GM21717 (cell line): Measurements from ENCODE around the gene MTHFD1L.
"Not testable (repeated sequence)": the region's sequence is repeated elsewhere in the genome, so short reads cannot be mapped to it uniquely, and the experiment has no call there.

Experiments
- ATAC-seq: cut with Tn5 transposase; IDR thresholded peaks from one replicate; pipeline ENCODE4 v1.9.1; 2021; ENCODE audit warnings: mild to moderate bottlenecking, moderate library complexity; ENCODE audit not compliant: unreplicated experiment

Gene MTHFD1L

DNA sequence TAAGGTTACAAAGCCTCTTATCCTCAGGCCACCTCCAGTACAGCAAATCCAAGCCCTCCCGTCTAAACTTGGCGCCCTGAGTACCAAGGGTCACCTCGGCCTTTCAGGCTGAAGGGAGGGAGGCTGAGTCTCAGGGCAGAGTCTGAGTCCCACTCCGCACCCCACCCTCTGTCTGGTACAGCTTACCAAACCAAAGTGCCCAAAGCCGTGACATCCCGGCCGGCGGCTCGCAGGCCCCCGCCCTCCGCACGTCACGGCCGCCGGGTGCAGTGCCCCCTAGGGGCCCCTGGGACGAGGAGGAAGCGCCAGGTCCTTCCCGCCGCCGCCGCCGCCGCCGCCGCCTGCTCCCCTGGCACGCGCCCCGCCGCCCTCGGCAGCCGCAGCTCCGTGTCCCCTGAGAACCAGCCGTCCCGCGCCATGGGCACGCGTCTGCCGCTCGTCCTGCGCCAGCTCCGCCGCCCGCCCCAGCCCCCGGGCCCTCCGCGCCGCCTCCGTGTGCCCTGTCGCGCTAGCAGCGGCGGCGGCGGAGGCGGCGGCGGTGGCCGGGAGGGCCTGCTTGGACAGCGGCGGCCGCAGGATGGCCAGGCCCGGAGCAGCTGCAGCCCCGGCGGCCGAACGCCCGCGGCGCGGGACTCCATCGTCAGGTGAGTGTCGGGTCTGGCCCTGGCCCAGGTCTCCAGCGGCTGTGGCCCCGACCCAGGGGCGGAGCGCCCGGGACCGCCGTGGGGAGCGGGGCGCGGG is at the start of gene MTHFD1L:
MTHFD1L (plus strand) TSS at position 297 of the 741 bp plus-strand sequence; CDS start at position 418, 121 bp downstream.
- peak; percentile 83 for ATAC-seq

DNA sequence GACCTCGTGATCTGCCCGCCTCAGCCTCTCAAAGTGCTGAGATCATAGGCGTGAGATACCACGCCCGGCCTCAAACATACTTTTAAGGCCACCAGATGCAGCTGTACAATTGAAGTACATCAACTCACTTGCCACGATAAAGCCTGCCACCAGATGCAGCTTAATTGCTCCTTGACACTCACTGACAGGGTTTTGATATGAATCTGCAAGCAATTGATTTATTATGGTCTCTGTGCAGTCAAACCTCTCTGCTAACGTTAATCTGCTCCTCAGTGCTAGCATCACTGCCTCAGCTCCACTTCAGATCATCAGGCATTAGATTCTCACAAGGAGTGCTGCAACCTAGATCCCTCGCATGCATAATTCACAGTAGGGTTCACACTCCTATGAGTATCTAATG is 48.9 kb upstream of the MTHFD1L start:
- not testable (repeated sequence) for ATAC-seq

DNA sequence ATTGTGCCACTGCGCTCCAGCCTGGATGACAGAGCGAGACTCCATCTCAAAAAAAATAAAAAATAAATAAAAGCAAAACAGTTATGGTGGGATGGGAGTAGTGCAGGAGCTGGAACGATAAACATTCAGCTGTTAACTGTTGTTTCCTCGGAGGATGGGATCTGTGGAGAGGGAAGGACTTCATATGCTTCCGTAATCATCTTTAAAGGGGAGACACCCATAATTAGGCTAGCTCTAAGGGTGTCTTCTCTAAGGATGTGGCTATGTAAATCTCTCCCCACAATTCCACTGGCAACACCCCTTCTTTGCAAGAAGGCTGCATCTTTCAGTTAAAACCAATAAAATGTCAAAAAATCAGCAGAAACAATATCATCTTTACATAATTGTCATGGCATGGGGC is 42.6 kb upstream of the MTHFD1L start:
- no peak for ATAC-seq

DNA sequence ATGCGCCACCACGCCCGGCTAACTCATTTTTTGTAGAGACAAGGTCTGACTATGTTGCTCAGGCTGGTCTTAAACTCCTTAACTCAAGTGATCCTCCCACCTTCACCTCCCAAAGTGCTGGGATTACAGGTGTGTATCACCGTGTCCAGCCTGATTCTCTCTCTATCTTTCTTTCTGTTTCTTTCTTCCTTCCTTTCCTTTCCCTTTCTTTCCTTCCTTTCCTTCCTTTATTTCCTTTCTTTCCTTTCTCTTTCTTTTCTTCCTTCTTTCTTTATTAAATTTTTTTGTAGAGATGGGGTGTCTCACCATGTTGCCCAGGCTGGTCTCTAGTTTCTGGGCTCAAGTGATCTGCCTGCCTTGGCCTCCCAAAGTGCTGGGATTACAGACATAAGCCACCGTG is 38.7 kb upstream of the MTHFD1L start:
- ATAC-seq, result no peak

DNA sequence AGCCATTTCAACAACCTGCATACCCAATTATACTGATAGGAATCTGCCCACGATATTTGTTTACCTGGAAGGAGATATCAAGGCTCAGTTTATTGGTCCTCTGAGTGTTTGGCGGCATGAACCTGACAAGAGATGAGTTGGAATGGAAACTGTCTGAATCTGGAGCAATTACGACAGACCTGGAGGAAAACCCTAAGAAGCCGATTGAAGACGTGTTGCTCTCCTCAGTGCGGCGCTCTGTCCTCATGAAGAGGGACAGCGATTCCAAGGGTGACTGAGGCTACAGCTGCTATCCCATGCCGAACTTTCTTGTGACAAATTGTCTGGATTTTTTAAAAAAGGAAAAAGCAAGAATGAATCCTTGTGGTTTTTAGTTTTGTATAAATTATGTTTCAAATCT is 37.4 kb upstream of the MTHFD1L start:
- ATAC-seq, result not testable (repeated sequence)

DNA sequence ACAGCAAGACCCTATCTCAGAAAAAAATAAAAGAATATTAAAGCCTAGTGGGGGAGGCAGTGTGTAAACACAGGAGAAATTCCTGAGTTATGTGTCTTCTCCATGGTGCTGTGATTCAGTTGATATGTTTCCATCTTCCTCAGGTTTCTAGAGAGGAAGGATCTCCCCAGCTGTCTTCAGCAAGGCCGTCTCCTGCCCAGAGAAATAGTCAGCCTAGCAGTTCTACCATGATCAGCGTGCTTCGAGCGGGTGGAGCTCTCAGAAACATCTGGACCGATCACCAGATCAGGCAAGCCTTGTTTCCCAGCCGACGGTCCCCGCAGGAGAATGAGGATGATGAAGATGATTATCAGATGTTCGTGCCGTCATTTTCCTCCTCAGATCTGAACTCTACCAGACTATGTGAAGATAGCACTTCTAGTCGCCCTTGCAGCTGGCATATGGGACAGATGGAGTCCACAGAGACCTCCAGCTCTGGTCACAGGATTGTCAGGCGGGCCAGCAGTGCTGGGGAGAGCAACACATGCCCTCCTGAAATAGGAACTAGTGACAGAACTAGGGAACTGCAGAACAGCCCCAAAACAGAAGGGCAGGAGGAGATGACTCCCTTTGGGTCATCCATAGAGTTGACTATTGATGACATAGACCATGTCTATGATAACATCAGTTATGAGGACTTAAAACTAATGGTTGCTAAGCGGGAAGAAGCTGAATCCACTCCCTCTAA is 34.9 kb upstream of the MTHFD1L start:
- no peak for ATAC-seq

DNA sequence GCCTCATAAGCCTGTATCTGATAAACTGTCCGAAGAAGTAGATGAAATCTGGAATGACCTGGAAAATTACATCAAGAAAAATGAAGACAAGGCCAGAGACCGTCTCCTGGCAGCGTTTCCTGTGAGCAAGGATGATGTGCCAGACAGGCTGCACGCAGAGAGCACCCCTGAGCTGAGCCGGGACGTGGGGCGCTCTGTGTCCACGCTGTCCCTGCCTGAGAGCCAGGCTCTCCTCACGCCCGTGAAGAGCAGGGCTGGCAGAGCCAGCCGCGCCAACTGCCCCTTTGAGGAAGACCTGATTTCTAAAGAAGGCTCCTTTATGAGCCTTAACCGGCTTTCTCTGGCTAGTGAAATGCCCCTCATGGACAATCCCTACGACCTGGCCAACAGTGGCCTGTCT is 33.9 kb upstream of the MTHFD1L start:
- ATAC-seq, result no peak

DNA sequence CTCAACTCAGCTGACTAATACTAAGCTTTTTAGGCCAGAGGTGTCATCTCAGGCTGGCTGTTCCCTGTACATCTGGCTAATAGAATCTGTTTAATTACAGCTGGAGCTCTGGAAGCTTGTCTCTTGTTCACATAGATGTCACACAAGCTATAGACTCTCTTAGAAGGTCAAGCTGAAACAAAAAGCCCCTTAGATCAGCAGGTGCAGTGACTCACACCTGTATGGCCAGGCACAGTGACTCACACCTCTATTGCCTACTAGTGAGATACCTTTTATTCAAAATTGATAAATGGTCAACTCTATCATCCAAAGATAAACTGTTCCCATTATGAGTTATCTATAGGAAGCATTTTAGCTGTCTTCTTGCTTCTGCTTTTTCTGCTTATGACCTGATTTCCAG is 29.9 kb upstream of the MTHFD1L start:
- no peak for ATAC-seq

DNA sequence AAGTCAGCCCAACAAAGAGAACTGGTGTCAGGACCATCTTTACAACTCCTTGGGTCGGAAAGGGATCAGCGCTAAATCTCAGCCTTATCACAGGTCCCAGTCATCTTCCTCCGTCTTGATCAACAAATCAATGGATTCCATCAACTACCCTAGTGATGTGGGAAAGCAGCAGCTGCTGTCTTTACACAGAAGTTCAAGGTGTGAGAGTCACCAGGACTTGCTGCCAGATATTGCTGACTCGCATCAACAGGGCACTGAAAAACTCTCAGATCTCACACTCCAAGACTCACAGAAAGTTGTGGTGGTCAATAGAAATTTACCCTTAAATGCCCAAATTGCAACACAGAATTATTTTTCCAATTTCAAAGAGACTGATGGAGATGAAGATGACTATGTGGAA is 25.3 kb upstream of the MTHFD1L start:
- no peak for ATAC-seq

DNA sequence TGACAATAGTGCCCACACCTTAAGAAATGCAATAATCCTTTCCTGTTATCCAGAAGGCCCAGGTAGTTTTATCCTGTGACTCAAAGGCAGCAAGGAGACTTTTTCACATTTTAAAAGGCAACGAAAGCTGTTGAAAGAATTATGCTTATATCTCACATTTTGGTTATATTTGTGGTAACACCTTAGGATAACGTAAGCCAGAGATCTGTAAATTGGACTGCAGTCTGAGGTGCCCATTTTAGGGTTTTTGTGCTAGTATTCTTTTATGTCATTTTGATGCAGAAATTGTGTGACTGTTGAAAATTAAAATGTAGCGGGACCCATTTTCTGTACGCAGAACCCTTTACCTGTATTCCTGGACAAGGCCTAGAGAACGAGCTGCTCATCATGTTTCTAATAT is 24.3 kb upstream of the MTHFD1L start:
- no peak for ATAC-seq

DNA sequence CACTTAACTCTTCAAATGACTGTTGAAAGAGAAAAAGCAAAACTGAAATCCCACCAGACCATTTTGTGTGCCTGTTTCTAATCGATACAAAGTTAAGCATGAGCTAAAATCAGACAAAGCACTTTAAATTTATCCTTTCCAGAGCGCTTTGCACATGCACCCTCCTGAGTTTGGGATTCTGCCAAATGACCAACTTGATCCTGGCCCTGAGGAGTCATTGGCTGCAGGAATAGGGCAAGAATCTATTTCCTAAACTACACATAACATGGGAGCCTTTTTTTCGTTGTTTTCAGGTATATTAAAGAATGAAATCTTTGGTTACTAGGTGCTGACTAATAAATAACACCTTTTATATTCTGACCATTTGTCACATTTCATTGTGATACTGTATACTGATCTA is 23.8 kb upstream of the MTHFD1L start:
- no peak for ATAC-seq

DNA sequence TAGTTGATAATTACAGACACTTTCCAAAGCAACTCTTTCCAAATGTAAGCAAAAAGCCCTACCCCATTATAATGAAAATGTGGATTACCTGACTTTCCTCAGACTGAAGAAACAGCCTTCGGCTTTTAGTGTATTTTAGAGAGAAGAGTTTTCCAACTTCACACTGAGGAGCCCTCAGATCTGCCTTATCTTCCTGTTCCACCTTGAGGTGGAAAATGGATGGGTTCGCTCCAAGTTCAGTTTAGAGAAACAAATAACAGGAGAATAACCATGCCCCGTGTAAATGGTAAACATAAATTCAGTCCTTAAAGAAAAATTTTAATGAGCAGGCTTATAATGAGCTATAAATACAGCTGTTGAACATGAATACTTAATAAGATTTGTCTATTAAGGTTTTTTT is 21.1 kb upstream of the MTHFD1L start:
- no peak for ATAC-seq

DNA sequence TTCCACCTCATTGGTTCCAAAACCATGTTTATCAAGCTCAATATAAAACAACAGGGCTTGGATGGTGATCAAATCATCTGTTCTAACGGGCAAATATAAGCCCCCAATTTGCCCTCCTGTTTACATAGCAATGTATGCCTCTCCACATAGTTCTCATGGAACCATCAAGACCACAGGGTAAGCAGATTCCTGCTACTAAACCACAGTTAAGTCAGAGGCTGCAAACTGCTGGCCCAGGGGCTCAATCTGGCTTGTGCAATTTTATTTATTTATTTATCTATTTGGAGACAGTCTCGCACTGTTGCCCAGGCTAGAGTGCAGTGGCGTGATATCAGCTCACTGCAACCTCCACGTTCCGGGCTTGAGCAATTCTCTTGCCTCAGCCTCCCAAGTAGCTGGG is 18.9 kb upstream of the MTHFD1L start:
- no peak for ATAC-seq

DNA sequence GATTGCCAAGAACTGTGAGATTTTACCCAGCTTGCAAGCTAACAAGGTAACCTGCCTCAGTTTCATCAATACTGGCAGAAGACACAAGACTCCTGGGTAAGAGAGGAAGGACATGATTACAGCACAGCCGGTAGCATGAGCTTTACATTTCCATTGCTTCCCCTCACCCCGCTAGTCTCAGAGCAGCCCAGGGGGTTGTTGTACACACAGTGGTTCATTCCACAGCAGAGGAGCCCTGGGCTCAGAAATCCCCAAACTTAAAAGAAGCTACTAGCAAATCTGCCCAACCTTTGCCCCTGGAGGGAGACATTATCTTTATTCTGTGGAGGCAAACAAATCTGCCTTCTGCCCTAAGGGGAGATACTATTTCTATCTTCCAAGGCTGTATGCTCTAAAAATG is 17.1 kb upstream of the MTHFD1L start:
- no peak for ATAC-seq

DNA sequence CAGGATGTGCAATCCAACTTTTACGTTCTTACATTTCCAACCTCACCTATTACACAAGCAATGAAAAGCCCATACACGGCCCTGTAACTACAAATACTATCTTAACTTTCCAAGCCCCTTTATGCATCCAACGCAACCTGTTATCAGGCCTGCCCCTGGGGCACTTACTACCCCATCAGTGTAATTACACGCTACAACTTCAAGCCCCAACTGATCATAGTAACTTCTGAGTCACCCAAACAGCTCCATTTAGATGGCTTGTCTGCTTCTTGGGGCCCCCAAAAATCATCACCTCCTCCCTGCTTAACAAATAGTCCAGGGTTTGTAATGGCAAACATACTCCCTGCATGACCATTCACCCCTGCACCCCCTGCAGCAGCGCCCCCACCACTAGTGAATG is 11.1 kb upstream of the MTHFD1L start:
- ATAC-seq, result not testable (repeated sequence)

DNA sequence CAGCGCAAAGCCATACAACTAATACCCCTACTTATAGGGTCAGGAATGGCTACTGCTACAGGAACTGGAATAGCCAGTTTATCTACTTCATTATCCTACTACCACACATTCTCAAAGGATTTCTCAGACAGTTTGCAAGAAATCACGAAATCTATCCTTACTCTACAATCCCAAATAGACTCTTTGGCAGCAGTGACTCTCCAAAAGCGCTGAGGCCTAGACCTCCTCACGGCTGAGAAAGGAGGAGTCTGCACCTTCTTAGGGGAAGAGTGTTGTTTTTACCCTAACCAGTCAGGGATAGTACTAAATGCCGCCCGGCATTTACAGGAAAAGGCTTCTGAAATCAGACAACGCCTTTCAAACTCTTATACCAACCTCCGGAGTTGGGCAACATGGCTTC is 10.3 kb upstream of the MTHFD1L start:
- ATAC-seq, result not testable (repeated sequence)

DNA sequence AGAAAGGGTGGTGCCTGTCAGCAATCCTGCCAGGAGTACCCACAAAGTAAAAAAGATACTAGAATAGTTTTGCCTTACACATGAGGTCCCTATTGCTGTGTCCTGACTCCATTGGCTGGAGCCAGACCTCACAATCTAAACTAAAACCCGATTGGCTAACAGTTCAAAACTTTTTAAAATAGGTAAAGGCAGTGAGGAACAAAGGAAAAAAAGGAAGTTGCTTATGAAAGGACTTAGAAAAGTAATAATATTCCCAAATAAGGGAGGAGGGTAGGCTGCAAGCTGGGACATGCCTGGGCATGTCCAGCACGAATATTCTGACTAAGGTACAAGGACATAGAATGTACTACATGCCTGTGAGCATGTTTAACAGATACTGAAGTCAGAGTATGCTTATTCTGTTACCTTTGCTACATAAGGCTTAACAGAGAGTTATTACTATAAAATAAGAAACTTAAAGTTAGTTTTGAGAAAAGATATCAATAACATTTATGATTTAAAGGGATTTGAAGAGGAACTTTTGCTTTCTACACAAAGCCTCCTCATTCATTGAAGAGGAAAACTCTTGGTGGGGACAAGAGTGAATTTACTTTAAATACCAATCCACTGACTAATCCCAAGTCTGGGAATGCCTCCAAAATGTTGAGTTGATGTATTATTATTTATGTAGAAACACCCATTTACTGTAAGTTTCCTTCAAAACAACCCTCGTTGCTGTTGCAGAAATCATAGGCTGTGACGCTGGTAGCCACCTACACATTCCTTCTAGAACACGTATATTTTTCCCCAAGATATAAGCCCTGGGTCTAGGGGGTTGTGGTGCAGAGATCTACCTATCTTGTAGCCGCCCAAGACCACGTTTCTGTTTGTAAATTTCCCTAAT is 8.2 kb upstream of the MTHFD1L start:
- no peak for ATAC-seq

DNA sequence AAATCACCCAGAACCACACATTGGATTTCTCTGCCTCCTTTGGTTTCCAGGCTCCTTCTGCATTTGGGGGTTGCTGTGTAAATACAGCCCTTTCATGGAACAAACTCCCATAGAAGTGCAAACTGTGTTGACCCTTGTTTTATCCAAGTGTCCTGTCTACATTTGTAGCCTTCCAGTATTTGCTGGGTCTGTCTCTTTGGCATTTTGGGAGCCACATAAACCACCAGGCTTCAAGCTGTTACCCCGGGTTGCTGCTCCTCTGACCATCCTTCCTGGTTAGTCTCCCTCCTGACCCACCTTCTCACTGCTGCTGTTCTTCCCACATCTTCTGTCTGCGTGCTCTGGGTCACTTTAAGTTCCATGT is 7.6 kb upstream of the MTHFD1L start:
- no peak for ATAC-seq

DNA sequence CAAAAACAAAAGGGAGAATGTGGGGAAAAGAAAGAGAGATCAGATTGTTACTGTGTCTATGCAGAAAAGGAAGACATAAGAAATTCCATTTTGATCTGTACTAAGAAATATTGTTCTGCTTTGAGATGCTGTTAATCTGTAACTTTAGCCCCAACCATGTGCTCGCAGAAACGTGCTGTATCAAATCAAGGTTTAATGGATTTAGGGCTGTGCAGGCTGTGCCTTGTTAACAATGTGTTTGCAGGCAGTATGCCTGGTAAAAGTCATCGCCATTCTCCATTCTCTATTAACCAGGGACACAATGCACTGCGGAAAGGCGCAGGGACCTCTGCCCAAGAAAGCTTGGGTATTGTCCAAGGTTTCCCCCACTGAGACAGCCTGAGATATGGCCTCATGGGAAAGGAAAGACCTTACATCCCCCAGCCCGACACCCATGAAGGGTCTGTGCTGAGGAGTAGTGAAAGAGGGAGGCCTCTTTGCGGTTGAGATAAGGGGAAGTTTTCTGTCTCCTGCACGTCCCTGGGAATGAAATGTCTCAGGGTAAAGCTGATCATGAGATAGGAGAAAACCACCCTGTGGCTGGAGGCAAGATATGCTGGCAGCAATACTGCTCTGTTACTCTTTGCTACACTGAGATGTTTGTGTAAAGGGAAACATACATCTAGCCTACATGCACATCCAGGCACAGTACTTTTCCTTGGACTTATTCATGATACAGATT is 3.9 kb upstream of the MTHFD1L start:
- ATAC-seq, result not testable (repeated sequence)

DNA sequence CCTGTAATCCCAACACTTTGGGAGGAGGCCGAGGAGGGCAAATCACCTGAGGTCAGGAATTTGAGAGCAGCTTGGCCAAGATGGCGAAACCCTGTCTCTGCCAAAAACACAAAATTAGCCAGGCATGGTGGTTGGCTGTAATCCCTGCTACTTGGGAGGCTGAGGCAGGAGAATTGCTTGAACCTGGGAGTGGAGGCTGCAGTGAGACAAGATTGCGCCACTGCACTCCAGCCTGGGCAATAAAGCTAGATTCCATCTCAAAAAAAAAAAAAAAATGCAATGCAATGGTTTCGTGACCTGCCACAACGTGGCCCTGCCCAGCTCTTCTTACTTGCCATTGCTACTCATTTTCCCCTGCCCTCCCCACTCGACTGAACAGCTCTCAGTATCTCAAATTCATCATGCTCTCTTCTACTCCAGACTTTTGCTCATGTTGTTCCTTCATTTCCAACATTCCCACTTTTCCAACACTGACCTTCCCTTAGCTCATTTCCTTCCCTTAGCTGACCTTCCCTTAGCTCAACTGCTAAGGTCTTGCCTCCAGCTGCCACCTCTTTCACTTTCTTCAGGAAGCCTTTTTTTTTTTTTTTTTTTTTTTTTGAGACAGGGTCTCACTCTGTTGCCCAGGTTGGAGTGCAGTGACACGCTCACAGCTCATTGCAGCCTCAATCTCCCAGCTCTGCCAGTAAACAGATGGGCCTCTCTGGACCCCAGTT is 2.1 kb upstream of the MTHFD1L start:
- ATAC-seq, result no peak
